Activated gamma-delta T cell (primary cell): ENCODE measurements around the gene TIMM17B.

ENCODE experiments used
- DNase-seq: peaks from one replicate; lab custom pipeline; 2025; lab: John Stamatoyannopoulos, UW

TIMM17B gene

DNA sequence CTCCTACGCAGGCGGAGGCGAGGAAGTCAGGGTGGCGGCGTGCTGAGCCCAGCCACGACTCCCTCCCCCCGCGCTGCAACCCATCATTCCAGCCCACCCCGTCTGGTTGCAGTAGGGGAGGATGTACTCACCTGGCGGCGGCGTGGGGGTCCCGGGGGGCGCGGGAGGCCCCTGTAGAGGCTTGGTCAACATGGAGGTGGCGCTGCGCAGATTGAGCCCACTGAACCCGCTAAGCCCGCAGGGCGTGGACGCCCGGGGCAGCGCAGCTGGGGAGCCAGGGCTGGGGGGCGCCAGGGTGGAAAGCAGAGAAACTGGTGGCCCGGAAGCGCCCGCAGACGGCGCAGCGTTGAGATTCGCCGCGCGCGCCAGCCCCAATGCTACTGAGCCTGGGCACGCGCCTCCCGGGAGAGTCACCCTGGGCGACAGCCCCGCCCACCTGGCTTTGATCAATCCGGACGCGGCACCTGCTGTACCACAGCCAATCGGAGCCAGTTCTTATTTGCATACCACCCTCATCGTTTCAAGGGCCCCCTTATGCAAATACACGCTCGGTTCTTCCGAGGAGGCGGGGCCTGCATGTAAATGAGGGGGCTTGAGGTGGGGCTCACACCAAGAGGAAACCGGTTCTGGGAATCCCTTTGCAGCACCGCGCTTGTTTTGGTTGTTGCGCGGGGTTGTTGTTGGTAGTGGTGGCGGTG lies 21.2 kb upstream of the TIMM17B start, which contains the start of gene PIM2:
PIM2 (minus strand) TSS at position 382 of the 698 bp plus-strand sequence; CDS start at position 192, 190 bp downstream.
- DNase-seq = peak; percentile 74

GRCh38 chrX:48918301-48918642 lies 20.7 kb upstream of the TIMM17B start:
- no peak for DNase-seq

GRCh38 chrX:48917139-48918001 lies 19.8 kb upstream of the TIMM17B start:
- peak; percentile 61 for DNase-seq

- DNase-seq = no peak
Observed at GRCh38 chrX:48914593-48915493, 17.3 kb upstream of the TIMM17B start.

DNA sequence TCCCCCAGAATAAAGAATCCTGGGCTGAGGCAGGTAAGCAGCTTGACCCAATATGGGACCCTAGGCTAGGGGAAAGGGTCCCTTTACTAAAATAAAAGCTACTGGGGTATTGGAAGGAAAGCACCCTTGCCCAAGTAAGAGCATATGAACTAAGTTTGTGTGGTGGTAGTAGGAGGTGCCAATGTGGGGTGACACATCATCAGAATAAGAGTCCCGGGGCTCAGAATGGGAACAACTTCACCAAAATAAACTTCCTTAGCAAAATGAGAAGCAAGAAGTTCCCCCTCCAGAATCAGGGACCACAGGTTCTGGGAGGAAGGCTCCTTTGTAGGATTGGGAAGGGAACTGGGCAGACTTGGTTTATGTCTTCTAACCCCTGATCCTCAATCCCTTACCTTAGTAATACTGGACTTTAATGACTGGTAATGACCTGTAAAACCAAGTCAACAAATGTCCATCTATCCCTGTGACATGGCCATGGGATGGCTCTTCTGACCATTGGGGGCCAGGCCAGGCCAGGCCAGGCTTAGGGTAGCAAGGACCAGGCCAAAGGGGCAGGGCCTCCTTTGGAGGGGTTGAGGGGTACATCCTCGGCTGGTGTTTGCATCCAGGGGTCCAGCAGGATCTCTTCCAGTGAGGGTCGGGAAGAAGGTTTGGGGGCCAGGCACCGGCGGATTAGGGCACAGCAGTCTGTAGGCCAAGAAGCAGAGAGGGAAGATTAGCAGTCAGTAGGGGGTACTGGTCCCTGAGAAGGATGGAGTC lies 16.2 kb upstream of the TIMM17B start:
- no peak for DNase-seq

GRCh38 chrX:48911412-48912182 lies 14.0 kb upstream of the TIMM17B start, which contains the start of gene SLC35A2:
Gene SLC35A2 (minus strand): TSS chrX:48911646. CDS start chrX:48911636, 10 bp downstream.
- DNase-seq = peak; percentile 65

- DNase-seq = no peak
Observed at GRCh38 chrX:48910926-48911411, 13.4 kb upstream of the TIMM17B start.

GRCh38 chrX:48909703-48910294 lies 12.2 kb upstream of the TIMM17B start:
- DNase-seq = no peak

- DNase-seq = no peak
Observed at GRCh38 chrX:48908600-48908999, 11.0 kb upstream of the TIMM17B start.

DNA sequence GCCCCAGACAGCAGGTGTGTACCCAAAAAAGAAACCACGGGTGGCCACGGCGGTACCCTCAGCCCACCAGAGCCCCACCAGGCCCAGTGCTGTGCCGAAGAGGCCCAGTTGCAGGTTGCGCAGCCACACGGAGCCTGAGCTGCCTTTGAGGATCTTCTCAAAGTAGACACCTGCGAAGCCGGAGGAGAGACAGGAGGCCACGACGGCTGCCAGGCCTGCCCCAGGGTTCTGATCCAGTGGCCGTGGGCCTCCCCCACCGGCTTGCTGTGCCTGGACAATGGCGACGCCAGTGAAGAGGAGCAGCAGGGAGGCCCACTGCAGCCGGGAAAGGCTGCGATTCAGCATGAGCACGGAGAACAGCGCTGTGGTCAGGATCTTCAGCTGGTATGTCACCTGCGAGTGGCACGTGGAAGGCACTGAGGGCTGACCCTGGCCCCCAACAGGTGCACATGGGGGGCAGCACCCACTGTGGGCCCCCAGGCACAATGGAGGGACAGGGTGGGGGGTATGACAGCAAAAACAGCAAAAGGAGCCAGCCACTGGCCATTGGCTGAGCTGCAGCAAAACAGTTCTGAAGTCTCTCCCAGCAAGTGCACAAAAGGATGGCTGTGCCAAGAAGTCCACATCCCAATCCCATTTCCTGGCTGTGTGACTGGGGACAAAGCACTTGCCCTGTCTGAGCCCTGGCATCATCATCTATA lies 7.7 kb upstream of the TIMM17B start:
- no peak for DNase-seq

DNA sequence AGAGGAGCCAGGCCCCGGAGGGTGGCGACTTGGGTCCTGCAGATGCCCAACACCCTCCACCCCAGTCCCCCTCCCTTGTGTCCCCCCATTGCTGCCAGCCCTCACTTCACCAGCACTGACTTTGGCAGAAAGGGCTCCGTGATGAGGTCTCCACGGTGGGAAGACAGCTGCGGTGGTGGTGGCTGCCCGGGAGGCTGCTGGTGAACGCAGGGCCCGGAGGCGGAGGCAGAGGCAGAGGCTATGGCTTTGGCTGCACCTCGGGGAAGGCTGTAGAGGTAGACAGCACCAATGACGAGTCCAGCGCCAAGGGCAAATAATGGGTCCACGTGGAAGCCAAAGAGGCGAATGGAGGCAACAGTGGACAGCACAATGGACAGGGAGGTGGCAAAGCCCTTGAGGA lies 7.1 kb upstream of the TIMM17B start:
- no peak for DNase-seq

DNA sequence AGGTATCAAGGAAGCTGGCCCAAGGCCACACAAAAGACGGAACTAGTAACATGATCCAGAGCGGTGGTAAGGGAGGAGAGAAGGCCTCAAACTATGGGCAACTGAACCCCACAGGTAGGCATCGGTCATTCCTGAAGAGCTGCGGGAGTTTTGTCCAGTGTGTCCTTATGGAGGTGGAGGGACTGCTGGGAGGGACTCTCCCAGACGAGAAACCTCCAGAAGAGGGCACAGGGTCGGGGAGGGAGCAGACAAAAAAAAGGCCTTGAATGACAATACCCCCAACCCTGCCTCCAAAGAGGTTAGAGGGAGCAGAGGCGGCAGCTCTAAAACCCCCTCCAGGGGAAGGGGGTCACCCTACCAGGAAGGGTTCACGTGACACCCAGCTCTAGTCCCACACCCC lies 6.6 kb upstream of the TIMM17B start:
- DNase-seq = no peak

DNA sequence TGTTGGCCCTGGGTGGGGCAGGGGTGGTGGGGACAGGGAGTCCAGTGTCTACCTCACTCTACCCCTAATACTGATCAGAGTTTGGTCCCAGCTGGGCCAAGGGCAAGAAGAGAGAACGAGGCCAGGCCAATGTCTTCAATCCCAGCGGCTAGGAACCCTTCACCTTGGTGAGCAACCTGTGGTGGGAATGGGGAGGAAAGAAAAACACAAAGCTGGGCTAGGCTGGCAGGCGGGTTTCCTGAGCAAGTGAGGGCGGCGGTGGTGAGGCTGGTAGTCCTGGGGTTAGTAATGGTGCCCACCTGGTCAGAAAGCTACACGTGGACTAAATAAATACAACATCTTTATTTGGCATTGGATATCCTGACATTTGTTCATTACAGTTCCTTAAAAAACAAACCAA lies 5.7 kb upstream of the TIMM17B start:
- DNase-seq = no peak

- DNase-seq = no peak
Observed at GRCh38 chrX:48902776-48903175, 5.2 kb upstream of the TIMM17B start.

DNA sequence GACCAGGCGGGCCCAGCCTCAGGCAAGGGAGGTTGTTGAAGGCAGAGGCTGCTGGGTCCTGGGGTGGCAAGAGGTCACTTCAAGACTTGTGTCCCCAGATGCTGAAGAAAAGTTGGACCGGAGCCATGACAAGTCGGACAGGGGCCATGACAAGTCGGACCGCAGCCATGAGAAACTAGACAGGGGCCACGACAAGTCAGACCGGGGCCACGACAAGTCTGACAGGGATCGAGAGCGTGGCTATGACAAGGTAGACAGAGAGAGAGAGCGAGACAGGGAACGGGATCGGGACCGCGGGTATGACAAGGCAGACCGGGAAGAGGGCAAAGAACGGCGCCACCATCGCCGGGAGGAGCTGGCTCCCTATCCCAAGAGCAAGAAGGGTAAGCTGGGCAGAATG lies 4.6 kb upstream of the TIMM17B start:
- no peak for DNase-seq

DNA sequence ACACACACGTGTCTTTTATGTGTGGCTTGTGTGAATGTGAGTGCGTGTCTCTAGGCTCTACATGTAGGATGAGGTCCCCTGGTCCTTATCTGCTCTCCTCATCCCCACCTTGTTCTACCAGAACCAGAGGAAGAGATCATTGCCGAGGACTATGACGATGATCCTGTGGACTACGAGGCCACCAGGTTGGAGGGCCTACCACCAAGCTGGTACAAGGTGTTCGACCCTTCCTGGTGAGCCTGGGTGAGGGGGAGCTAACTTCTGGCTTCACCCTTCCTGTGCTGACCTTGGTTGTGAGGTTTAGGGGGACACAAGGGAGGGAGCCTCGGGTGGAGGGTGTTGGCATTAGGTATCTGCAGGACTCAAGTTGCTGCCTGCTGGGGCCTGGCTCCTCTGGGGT lies 3.5 kb upstream of the TIMM17B start:
- no peak for DNase-seq

DNA sequence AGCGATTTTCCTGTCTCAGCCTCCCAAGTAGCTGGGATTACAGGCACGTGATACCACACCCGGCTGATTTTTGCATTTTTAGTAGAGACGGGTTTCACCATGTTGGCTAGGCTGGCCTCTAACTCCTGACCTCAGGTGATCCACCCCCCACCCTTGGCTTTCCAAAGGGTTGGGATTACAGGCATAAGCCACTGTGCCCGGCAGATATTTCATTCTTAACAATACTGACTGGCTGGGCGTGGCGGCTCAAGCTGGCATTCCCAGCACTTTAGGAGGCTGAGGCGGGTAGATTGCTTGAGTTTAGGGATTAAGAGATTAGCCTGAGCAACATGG lies 1.5 kb upstream of the TIMM17B start:
- DNase-seq = no peak

DNA sequence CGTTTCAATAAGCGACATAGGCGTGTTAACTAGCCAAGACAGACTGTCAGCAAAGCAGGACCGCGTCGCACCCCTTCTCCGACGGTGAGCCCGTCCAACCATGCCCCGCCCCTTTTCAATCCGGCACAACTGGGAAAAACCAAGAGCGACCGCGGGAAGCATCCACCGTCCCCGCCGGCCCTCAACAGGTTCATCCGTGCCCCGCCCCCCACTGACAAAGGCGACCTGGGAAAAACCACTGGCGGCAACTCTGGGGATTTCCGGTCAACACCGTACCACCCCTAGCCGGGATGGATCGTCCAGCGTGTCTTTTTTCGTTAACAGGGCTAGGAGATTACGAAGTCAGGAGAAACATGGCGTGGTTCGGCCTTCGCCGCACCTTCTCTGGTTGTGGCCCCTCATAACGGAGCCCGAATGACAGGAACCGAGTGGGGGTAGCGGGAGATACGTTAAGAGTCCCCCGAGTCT lies 377 bp downstream of the TIMM17B start:
- DNase-seq = peak; percentile 34

- DNase-seq = no peak
Observed at GRCh38 chrX:48896611-48897011, 957 bp downstream of the TIMM17B start.
